HG02943 (cell line): Measurements from ENCODE around the gene C2CD3.
"Not testable (repeated sequence)": the region's sequence is repeated elsewhere in the genome, so short reads cannot be mapped to it uniquely, and the experiment has no call there.

ENCODE experiments used
- ATAC-seq: cut with Tn5 transposase; IDR thresholded peaks from one replicate; pipeline ENCODE4 v1.9.1; 2021; ENCODE audit warnings: mild to moderate bottlenecking, low read depth, moderate library complexity; ENCODE audit not compliant: unreplicated experiment

Gene C2CD3

DNA sequence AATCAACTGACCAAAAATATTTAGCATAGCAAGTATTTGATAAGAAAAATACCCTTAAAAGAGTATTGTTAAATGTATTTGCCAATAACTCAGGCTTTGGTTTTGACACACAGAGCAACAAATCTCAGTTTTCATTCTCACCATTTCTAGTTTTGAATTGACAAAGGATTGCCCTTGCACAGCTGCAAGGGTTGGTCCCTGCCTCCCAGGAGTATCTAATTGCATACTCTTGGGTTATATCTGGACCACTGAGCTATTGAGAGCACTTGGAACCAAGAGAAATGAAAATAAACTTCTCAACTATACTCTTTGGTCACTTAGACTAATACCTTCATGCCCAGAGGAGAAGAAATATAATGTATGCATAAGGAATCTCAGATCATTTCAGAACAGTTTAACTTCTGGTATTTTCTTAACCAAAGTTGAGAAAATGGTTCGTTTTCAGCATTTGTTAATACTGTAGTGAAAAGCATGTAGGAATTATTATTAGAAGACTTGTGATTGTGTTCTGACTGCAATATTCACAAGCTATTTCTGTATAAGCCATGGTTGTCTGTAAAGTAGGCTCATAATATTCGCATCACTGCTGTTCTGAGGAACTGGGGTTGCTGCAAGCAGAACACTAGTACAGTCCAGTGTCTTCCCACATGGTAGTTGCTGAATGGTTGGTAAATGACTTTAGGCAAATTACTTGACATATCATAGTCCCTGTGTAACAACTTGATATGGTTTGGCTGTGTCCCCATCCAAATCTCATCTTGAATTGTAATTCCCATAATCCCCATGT lies 7.9 kb downstream of the C2CD3 start:
- ATAC-seq: no peak

DNA sequence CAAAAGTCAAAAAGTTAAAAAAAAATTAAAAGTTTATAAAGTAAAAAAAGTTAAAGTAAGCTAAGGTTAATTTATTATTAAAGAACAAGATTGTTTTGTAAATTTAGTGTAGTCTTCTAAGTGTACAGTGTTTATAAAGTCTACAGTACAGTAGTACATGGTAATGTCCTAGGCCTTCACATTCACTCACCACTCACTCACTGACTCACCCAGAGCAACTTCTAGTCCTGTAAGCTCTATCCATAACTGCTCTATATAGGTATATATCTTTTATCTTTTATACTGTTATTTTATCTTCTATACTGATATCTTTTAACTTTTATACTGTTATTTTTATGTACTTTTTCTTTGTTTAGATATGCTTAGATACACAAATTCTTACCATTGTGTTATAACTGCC lies 11.2 kb downstream of the C2CD3 start:
- ATAC-seq: no peak

DNA sequence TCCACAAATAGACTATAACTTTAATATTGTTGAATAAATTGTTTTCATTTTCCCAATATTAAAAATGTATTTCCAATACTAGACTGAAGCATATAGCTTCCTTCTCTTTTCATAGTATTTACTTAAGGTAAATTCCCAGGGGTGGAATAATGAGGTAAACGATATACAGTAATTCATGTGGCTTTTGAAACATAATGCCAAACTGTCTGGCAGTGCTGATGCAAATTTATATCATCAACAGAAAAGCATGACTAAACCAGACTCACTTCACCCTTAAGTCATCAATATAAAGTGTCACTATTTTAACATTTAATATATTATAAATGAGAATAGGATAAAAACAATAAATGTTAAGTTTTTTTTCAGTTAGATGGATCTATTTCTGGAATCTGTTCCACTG lies 13.6 kb downstream of the C2CD3 start:
- no peak for ATAC-seq

GRCh38 chr11:74154620-74155281 lies 16.1 kb downstream of the C2CD3 start:
- no peak for ATAC-seq

DNA sequence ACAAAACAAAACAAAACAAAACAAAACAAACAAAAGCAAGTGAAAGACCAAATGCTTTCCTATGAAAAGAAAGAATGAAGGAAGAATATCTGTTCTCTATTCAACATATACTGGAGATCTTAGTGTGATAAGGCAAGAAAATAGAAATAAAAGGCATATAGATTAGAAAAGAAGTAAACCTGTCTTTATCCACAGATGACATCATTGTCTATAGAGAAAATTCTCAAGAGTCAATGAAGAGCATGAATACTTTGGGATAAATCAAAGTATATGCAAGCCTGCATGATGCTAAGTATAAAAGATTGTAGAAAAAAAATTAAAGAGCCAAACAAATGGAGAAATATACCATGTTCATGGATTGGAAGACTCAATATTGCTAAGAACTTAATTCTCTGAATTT lies 17.6 kb downstream of the C2CD3 start:
- no peak for ATAC-seq

DNA sequence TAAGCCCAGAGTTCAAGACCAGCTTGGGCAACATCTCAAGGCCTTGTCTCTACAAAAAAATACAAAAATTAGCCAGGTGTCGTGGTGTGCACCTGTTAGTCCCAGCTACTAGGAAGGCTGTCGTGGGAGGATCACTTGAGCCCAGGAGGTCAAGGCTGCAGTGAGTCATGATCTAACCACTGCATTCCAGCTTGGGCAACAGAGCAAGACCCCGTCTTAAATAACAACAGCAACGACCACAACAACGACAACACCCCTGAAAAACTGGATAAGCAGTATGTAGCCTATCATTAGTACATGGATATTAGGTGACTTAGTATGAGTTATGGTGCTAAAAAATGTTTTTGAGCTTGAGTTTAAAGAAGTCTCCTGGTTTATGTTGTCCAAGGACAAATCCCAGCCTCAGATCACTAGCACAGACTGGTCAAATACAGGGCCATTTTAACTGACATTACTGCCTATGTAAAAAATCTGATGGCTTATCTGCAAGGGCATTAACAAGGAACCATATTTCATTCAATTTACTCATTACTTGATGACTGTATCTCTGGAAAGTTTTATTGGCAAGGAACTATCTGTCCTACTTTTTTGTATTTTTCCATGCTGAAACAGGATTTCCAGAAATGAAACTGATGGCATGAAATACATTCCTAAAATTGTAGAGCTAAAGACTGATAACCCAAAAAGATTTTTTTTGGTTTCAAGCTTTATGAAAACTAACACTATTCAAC lies 23.4 kb downstream of the C2CD3 start:
- no peak for ATAC-seq

GRCh38 chr11:74144592-74144991 lies 26.2 kb downstream of the C2CD3 start:
- no peak for ATAC-seq

DNA sequence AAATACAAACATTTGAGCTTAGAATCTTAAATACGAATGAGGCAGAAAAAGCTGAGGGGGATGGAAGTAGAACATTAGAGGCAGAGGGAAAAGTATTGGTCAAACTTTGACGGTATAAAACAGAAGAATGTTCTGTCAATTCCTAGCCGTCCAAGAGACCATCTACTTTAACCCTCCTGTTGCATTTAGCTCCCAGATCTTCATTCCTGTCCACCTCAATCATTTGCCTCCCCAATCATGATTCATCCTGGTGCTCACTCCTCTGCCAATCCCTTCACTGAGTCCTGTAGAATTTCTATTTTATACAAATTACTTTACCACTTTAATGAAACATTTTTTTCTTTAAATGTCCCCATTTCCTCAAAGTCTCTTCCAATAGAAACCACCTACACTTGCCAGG lies 28.2 kb downstream of the C2CD3 start:
- no peak for ATAC-seq

DNA sequence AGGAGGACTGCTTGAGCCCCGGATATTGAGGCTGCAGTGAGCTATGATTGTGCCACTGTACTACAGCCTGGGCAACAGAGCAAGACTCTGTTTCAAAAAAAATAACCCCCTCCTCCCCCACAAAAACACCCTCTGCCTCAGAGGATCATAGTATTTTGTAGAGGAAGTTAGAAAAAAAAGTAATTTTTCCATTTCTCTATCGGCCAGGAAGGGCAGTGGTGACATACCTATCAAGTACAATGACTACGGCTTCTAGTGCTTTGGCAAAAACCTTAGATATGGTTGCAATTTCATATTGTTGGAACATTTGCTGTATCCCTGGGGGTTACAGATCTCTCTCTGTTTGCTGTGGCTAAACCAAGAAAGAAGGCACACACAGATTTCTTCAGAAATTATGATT lies 28.9 kb downstream of the C2CD3 start:
- no peak for ATAC-seq

DNA sequence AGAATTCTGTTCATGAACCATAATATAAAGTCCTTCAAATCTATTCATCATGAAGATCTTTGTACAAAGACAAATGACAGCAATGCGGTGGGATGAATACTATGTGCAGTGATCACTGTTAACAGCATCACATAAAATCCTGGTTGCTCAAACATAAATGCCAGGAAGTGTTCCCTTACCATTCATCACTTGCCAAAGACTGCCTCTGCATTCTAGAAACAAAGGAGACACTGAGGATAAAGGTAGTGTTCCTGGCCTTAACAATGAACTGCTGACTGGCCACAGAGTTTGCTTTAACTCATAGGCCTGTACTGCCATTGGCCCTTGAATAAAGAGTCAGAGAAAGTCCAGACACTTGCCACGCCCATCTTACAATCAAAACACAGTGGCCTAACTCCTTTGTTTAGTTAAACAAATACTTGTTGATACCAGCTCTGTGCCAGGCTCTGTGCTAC lies 29.5 kb downstream of the C2CD3 start:
- ATAC-seq: no peak

DNA sequence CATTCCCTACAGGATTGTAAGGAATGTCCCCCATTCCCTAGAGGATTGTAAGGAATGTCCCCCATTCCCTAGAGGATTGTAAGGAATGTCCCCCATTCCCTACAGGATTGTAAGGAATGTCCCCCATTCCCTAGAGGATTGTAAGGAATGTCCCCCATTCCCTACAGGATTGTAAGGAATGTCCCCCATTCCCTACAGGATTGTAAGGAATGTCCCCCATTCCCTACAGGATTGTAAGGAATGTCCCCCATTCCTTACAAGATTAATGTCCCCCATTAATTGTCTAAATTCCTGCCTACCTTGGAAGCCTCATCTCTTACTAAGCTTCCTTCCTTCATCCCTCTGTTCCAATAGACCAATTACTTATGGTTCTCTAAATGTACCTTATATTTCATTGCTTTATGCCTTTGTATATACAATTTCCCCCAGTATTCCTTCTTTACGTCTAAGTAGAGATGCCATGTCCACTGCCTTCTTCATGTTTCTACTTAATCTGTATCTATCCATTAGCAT lies 30.8 kb downstream of the C2CD3 start:
- not testable (repeated sequence) for ATAC-seq

- no peak for ATAC-seq
Observed at GRCh38 chr11:74139151-74139918, 31.5 kb downstream of the C2CD3 start.

DNA sequence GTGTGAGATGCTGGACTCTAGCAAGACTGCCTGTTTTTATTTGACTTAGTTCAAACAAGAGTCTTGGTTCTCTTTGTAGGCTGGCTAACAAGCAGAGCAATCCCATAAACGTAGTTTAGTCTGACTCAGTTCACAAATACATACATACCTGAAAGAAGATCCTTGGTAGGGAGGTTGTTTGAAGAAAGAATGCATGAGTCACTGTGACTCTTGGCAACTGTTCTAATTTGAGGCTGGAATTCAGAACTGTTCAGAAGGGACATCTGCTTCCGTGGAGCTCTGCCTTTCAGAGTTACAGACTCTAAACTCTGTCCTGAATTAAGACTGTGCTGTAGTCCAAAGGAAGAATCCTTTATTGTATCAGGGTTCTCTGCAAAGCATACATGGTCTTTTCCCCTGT lies 32.2 kb downstream of the C2CD3 start:
- no peak for ATAC-seq

DNA sequence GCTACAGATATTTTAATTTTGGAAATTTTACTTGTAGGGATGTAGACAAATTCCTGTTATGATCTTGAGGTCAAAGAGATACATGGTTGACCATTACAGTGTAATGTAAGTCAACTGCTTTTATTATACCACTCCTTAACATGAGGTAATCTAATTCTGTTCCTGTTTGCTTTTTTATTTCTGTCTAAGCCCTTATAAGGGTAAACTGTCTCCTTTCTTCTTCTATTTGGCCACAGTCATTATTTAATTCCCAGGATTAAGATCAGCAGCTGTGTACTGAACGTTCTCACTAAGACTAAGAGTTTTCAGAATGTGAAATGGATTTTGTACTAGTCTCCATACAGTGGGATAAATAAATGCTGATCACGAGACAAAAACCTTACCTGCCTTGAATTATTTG lies 32.8 kb downstream of the C2CD3 start:
- ATAC-seq: no peak

DNA sequence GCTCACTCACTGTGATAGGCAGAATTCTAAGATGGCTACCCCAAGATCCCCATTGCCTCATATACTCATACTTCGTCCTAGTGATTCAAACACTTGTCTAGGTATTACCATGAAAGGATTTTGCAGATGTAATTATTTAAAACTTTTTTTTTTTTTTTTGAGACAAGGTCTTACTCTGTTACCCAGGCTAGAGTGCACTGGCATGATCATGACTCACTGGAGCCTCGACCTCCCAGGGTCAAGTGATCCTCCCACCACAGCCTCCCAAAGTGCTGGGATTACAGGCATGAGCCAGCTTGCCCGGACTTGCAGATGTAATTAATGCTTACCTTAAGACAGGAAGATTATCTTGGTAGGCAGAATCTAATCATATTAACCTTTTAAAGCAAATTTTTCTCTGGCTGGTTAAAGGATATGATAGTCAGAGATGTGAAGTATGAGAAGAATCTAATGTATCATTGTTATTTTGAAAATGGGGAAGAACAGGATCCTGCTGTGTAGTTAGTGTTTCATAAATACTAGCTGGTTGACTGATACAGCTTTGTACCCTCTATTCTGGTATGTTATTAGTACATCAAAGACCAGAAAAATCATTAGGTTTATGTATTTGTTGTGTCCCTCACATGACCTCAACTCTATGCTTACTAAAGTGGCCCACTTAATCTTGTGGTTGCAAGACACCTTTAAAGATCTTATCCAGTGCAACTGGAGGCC lies 35.5 kb downstream of the C2CD3 start:
- ATAC-seq: no peak

DNA sequence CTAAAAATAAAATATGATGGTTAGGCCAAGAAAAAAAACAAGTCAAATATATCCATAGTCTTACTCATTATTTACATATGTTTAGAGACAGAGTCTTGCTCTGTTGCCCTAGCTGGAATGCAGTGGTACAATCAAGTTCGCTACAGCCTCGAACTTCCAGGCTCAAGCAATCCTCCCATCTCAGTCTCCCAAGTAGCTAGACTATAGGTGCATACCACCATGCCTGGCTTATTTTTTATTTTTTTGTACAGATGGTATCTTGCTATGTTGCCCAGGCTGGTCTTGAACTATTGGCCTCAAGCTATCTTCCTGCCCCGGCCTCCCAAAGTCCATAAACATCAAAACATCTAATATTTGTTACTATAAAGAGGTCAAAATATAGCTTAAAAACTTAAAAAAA lies 36.1 kb downstream of the C2CD3 start:
- no peak for ATAC-seq

- no peak for ATAC-seq
Observed at GRCh38 chr11:74133436-74133835, 37.4 kb downstream of the C2CD3 start.

- ATAC-seq: no peak
Observed at GRCh38 chr11:74132833-74133232, 38.0 kb downstream of the C2CD3 start.

GRCh38 chr11:74129121-74129520 lies 41.7 kb downstream of the C2CD3 start:
- ATAC-seq: not testable (repeated sequence)

DNA sequence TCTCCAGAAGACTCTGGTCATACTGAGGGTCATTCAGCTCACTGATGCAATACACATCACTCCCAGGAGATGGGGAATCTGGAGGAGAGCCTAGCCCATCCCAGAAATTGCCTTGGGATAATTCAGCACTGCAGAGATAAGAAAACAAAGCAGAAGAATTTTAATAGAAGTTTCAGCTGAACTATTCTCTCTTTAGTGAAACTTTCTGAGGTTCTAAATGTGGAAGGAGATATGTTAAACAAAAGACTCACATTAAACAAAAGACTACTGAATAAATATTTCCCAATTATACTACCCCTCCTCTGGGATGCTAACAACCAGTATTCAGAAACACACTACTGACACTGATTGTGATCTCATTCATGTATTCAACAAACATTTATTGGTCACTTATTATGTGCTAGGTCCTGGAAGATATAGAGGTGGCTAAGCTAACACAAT lies 47.8 kb downstream of the C2CD3 start:
- no peak for ATAC-seq
